ENCODE data around the gene SLC6A19.

SLC6A19 gene

GRCh38 chr5:1246711-1247431 is 45.5 kb downstream of the SLC6A19 start (continued):
- TF ChIP-seq ZNF621 (tag by site-specific recombination; IDR thresholded peaks at IDR 0.05) = no peak
- TF ChIP-seq ZBTB44 (tag by site-specific recombination; IDR thresholded peaks at IDR 0.05) = no peak
- 0 out of 2 replicates have a peak, but pooled peaks have one; percentile 24 for TF ChIP-seq ZNF2 (tag by site-specific recombination; IDR thresholded peaks at IDR 0.05)

GRCh38 chr5:1247811-1248210 is 46.4 kb downstream of the SLC6A19 start:
- Histone ChIP-seq H3K4me1 (ENCODE audit: control insufficient read depth, insufficient read depth, low read length) (no peaks in the 10 kb centered on the region), H3K27ac (ENCODE audit: extremely low read depth, low read depth, low read length) (no peak overlapping the region), H3K36me3 (ENCODE audit: control insufficient read depth in 2 of 2, insufficient read depth in 1 of 2, low read length in 2 of 2) (no peaks in the 10 kb centered on the region), H3K9me3 (ENCODE audit: control insufficient read depth, insufficient read depth, low read depth, low read length) (no peaks in the 10 kb centered on the region), H3K4me3 (ENCODE audit: low read depth, low read length) (no peak overlapping the region)
- no peak for TF ChIP-seq ZNF660 (tag by site-specific recombination; IDR thresholded peaks at IDR 0.05)
- no peak for TF ChIP-seq ZNF791 (tag by site-specific recombination; IDR thresholded peaks at IDR 0.05)
- no peak for TF ChIP-seq ZBTB1 (tag by site-specific recombination; IDR thresholded peaks at IDR 0.05)
- no peak for TF ChIP-seq CTCF (tag by site-specific recombination; IDR thresholded peaks at IDR 0.05)
- ChIA-PET CTCF (interaction anchor here (0.6 to 1.7 kb wide), 5 partner anchors 74 to 296 kb away, joined by 3 to 4 read pairs (median 4); no protein-coding TSS in a partner anchor), POLR2A (no interaction called here)

- POLR2A ChIA-PET = interaction anchor here (0.5 kb wide), 1 partner anchor 36 kb away, joined by 6 read pairs; no protein-coding TSS in a partner anchor
- H3K4me3 ChIP-seq (ENCODE audit: low read depth, low read length) = no peak overlapping the region
- no peaks in the 10 kb centered on the region for H3K4me1 ChIP-seq (ENCODE audit: control insufficient read depth, insufficient read depth, low read length)
- CTCF ChIA-PET = interaction anchor here (1.4 to 1.7 kb wide), 2 partner anchors 76 to 326 kb away, joined by 4 to 5 read pairs; no protein-coding TSS in a partner anchor
- no peak overlapping the region for H3K27ac ChIP-seq (ENCODE audit: extremely low read depth, low read depth, low read length)
- no peaks in the 10 kb centered on the region for H3K36me3 ChIP-seq (ENCODE audit: control insufficient read depth in 2 of 2, insufficient read depth in 1 of 2, low read length in 2 of 2)
- H3K9me3 ChIP-seq (ENCODE audit: control insufficient read depth, insufficient read depth, low read depth, low read length) = no peaks in the 10 kb centered on the region
- no peak for TF ChIP-seq ZNF623 (tag by site-specific recombination; IDR thresholded peaks at IDR 0.05)
- no peak for TF ChIP-seq ZNF518A (tag by site-specific recombination; conservative IDR thresholded peaks at IDR 0.05; ENCODE audit: low read depth)
- no peak for TF ChIP-seq ZNF341 (tag by site-specific recombination; IDR thresholded peaks at IDR 0.05; ENCODE audit: low read depth)
- TF ChIP-seq ZNF837 (tag by site-specific recombination; IDR thresholded peaks at IDR 0.05) = no peak
- no peak for TF ChIP-seq OVOL3 (tag by site-specific recombination; IDR thresholded peaks at IDR 0.05)
- TF ChIP-seq ZNF266 (tag by site-specific recombination; IDR thresholded peaks at IDR 0.05; ENCODE audit: low read depth) = no peak
- TF ChIP-seq ZNF423 (tag by site-specific recombination; IDR thresholded peaks at IDR 0.05) = no peak
- TF ChIP-seq ZNF639 (tag by site-specific recombination; IDR thresholded peaks at IDR 0.05) = no peak
- no peak for TF ChIP-seq ZNF18 (tag by site-specific recombination; IDR thresholded peaks at IDR 0.05)
- no peak for TF ChIP-seq ZNF510 (tag by site-specific recombination; IDR thresholded peaks at IDR 0.05; ENCODE audit: insufficient replicate concordance)
- no peak for TF ChIP-seq ZNF2 (tag by site-specific recombination; IDR thresholded peaks at IDR 0.05)
Observed at GRCh38 chr5:1249366-1250280, 48.2 kb downstream of the SLC6A19 start.
